Endodermal cell (in vitro differentiated cells): ENCODE measurements around the gene LARP1B. TPM values are rescaled to one million over a fixed set of nuclear protein-coding genes. Genes with fewer than 3 reads are reported as not detected.

Experiments
- DNase-seq: peaks from one replicate; pipeline ENCODE4 v3.0.0-alpha.2; 2017
- H3K27ac ChIP-seq: 2 replicates; pipeline ENCODE4 v1.5.1; 2013; ENCODE audit warnings: mild to moderate bottlenecking, low read depth, low read length, moderate library complexity
- H3K27me3 ChIP-seq: 2 replicates; pipeline ENCODE4 v1.6.1; 2013; ENCODE audit warnings: mild to moderate bottlenecking, low read length, moderate library complexity; ENCODE audit not compliant: insufficient read depth, control insufficient read depth, poor library complexity, severe bottlenecking
- H3K36me3 ChIP-seq: 2 replicates; pipeline ENCODE4 v1.7.0; 2013; ENCODE audit warnings: mild to moderate bottlenecking, low read length, moderate library complexity; ENCODE audit not compliant: control insufficient read depth, insufficient read depth
- H3K4me1 ChIP-seq: one replicate; pipeline ENCODE4 v1.7.0; 2013; ENCODE audit warnings: low read length; ENCODE audit not compliant: control insufficient read depth, insufficient read depth
- H3K4me3 ChIP-seq: 2 replicates; pipeline ENCODE4 v1.5.1; 2013; ENCODE audit warnings: mild to moderate bottlenecking, low read length, moderate library complexity
- H3K9ac ChIP-seq: 2 replicates; pipeline ENCODE4 v1.6.1; 2013; ENCODE audit warnings: mild to moderate bottlenecking, low read length, moderate library complexity; ENCODE audit not compliant: poor library complexity, severe bottlenecking; ENCODE audit errors: extremely low read depth
- H3K9me3 ChIP-seq: 2 replicates; pipeline ENCODE4 v1.6.1; 2013; ENCODE audit warnings: mild to moderate bottlenecking, low read length, moderate library complexity; ENCODE audit not compliant: control insufficient read depth
- H3K27ac Mint-ChIP-seq: 2 replicates; pipeline ENCODE4 v1.8.0; 2020; ENCODE audit warnings: mixed read lengths
- H3K27me3 Mint-ChIP-seq: 2 replicates; pipeline ENCODE4 v1.8.0; 2021; ENCODE audit warnings: mild to moderate bottlenecking, mixed read lengths; ENCODE audit not compliant: insufficient read depth
- H3K36me3 Mint-ChIP-seq: 2 replicates; pipeline ENCODE4 v1.8.0; 2020; ENCODE audit warnings: low read depth, mixed read lengths
- H3K4me1 Mint-ChIP-seq: 2 replicates; pipeline ENCODE4 v1.8.0; 2020; ENCODE audit warnings: mixed read lengths
- H3K4me3 Mint-ChIP-seq: 2 replicates; pipeline ENCODE4 v1.8.0; 2020; ENCODE audit warnings: mild to moderate bottlenecking, moderate library complexity, mixed read lengths
- H3K9me3 Mint-ChIP-seq: 2 replicates; pipeline ENCODE4 v1.8.0; 2020; ENCODE audit warnings: mild to moderate bottlenecking, mixed read lengths
- WGBS, 2 experiments: methylation state at CpG; one replicate each; pipeline versions ENCODE4 v1.1.5 to v1.1.7; 2013; ENCODE audit warnings: missing lambda C conversion rate in 2 of 2, mixed read lengths in 1 of 2; ENCODE audit not compliant: insufficient coverage in 1 of 2, insufficient read length in 1 of 2; 5-methylcytosine and 5-hydroxymethylcytosine counted together
- total RNA-seq, 2 donors: library from RNA; stranded (reverse); fragmentation: NEBNext Ultra II Directional in 1 of 2; extraction: Animal tissue kit (Norgen Biotek cat#: 25700) in 1 of 2; gene quantifications; 2 replicates in 1 of 2; 3 replicates in 1 of 2; pipeline ENCODE4 v1.2.1, GENCODE V29; 2021
- TF ChIP-seq, protein P1 (sequence below): fragments of 200-600 bp; sonication (generic); conservative IDR thresholded peaks from 2 replicates; pipeline ENCODE4 v1.5.0; 2021; ENCODE audit warnings: antibody characterized with exemption, mild to moderate bottlenecking

The LARP1B gene
- total RNA-seq, 2 donors from 2014 or later, result 27.0 to 32.6 TPM

DNA sequence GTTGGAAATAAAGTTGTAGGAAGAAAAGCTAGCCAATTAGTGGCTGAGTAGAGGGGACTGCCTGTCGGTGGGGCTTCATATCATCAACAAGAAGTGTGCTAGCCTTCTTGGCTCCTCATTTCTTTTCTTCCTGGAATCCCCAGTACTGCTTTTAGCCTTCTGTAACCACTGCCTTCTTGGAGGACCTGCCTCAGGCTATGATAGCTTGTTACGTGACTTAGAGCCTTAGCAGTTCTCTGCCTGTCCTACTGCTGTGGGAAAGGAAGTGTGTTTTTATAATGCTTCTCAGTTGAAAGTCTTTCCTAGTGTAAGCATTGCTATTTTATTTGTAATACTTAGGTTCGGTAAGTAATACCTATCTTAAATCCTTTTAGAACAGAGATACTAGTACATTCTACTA lies 61.9 kb downstream of the LARP1B start:
- peaks cover 54% of the 10 kb centered on the region for H3K36me3 Mint-ChIP-seq
- Histone ChIP-seq H3K36me3 (peaks cover 65% of the 10 kb centered on the region), H3K9ac (no peak overlapping the region), H3K4me1 (no peaks in the 10 kb centered on the region), H3K9me3 (peaks cover 5% of the 10 kb centered on the region), H3K4me3 (no peak overlapping the region), H3K27me3 (no peaks in the 10 kb centered on the region), H3K27ac (no peak overlapping the region)
- H3K4me1 Mint-ChIP-seq, result no peaks in the 10 kb centered on the region
- no peaks in the 10 kb centered on the region for H3K27me3 Mint-ChIP-seq
- 90 to 95% methylated on average over 2 to 3 of the region's 3 CpGs for WGBS, 2 experiments
- H3K9me3 Mint-ChIP-seq, result no peaks in the 10 kb centered on the region
- no peak overlapping the region for H3K27ac Mint-ChIP-seq
- TF ChIP-seq, protein P1, sequence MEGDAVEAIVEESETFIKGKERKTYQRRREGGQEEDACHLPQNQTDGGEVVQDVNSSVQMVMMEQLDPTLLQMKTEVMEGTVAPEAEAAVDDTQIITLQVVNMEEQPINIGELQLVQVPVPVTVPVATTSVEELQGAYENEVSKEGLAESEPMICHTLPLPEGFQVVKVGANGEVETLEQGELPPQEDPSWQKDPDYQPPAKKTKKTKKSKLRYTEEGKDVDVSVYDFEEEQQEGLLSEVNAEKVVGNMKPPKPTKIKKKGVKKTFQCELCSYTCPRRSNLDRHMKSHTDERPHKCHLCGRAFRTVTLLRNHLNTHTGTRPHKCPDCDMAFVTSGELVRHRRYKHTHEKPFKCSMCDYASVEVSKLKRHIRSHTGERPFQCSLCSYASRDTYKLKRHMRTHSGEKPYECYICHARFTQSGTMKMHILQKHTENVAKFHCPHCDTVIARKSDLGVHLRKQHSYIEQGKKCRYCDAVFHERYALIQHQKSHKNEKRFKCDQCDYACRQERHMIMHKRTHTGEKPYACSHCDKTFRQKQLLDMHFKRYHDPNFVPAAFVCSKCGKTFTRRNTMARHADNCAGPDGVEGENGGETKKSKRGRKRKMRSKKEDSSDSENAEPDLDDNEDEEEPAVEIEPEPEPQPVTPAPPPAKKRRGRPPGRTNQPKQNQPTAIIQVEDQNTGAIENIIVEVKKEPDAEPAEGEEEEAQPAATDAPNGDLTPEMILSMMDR, result no peak
- H3K4me3 Mint-ChIP-seq, result no peak overlapping the region
- DNase-seq, result no peak

DNA sequence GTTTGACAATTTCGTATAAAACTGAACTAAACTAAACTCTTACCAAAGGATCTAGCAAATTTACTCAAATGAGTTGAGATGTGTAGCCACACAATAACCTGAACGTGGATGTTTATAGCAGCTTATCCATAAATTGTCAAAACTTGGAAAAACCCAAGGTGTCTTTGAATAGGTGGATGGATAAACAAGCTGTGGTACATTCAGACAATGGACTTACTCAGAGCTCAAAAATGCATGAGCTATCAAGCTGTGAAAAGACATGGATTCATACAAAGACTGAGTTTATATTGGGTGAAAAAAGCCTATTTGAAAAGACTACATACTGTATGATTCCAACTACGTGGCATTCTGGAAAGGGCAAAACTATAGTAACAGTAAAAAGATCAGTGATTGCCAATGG lies 69.5 kb downstream of the LARP1B start:
- WGBS, 2 experiments, result 91 to 100% methylated on average over 2 to 3 of the region's 3 CpGs
- H3K27me3 Mint-ChIP-seq, result no peaks in the 10 kb centered on the region
- no peak overlapping the region for H3K9ac ChIP-seq
- H3K36me3 ChIP-seq, result peaks cover 72% of the 10 kb centered on the region
- H3K4me3 ChIP-seq, result no peak overlapping the region
- TF ChIP-seq, protein P1, result no peak
- H3K9me3 Mint-ChIP-seq, result peaks cover 11% of the 10 kb centered on the region
- H3K4me1 Mint-ChIP-seq, result no peaks in the 10 kb centered on the region
- peaks cover 70% of the 10 kb centered on the region for H3K36me3 Mint-ChIP-seq
- no peaks in the 10 kb centered on the region for H3K4me1 ChIP-seq
- H3K4me3 Mint-ChIP-seq, result no peak overlapping the region
- no peaks in the 10 kb centered on the region for H3K27me3 ChIP-seq
- no peak for DNase-seq
- H3K9me3 ChIP-seq, result peaks cover 45% of the 10 kb centered on the region
- no peak overlapping the region for H3K27ac ChIP-seq
- H3K27ac Mint-ChIP-seq, result no peak overlapping the region

DNA sequence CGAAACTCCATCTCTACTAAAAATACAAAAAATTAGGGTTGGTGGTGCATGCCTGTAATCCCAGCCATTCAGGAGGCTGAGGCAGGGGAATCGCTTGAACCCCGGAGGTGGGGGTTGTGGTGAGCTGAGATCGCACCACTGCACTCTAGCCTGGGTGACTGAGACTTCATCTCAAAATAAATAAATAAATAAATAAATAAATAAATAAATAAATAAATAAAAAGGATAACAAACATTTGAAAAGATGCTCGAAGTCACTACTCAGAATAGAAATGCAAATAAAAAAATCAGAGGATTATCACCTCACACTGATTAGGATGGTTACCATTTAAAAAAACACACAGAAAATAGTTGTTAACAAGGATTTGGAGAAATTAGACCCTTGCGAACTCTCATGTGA lies 73.8 kb downstream of the LARP1B start:
- no peak overlapping the region for H3K27ac ChIP-seq
- no peaks in the 10 kb centered on the region for H3K27me3 ChIP-seq
- Mint-ChIP-seq H3K27ac (no peak overlapping the region), H3K4me1 (no peaks in the 10 kb centered on the region), H3K4me3 (no peak overlapping the region), H3K27me3 (no peaks in the 10 kb centered on the region), H3K36me3 (peaks cover 43% of the 10 kb centered on the region), H3K9me3 (peaks cover 11% of the 10 kb centered on the region)
- H3K9ac ChIP-seq, result no peak overlapping the region
- TF ChIP-seq, protein P1, result no peak
- peaks cover 51% of the 10 kb centered on the region for H3K36me3 ChIP-seq
- DNase-seq, result no peak
- 100% methylated on average over 5 of the region's 6 CpGs; no CpG with 5 or more reads in 1 of the 2 experiments for WGBS, 2 experiments
- no peak overlapping the region for H3K4me3 ChIP-seq
- H3K9me3 ChIP-seq, result peaks cover 36% of the 10 kb centered on the region
- H3K4me1 ChIP-seq, result no peaks in the 10 kb centered on the region
